Erythroblast (primary cell): ENCODE data around the gene PACS1.

Experiments used
- GATA1 ChIP-seq: IDR thresholded peaks from 2 replicates; pipeline ENCODE4 v1.6.1; 2011; ENCODE audit warnings: low read depth, mild to moderate bottlenecking, control low read depth, low read length, moderate library complexity
- POLR2A ChIP-seq: IDR thresholded peaks from 2 replicates; pipeline ENCODE4 v1.6.1; 2011; ENCODE audit warnings: mild to moderate bottlenecking, low read length

GRCh38 chr11:66062408-66062807 is 7.7 kb upstream of the PACS1 start:
- TF ChIP-seq POLR2A (no peak), GATA1 (no peak)
